ENCODE results near the gene BRAP. TPM values are rescaled to one million over a fixed set of nuclear protein-coding genes. Genes with fewer than 3 reads are reported as not detected.
A peak's percentile ranks its signal among the peaks of the same experiment; 100 is the strongest.

Gene BRAP
- total RNA-seq, 4 donors from 2014 or later: 12.9 to 18.0 (median 17.2) TPM

DNA sequence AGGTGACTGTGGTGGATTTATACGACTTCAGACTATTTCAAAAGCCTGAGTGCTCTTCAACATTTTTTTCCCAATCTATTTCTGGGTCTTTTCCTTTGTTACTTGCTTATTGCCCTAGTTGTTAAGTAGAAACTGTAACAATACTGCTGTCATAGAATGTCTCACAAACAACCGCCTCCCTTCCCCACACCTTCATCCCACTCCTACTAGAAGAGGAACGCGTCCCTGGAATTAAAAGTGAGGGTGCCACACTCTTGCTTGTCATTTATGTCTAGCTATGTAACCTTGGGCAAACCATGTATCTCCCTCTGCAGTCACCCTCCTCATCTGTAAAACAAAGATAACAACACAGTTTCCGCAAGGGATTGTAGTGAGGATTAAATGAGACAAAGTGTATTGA, 8.6 kb downstream of the BRAP start:
- H3K27ac ChIP-seq: no peak overlapping the region
- H3K36me3 ChIP-seq: peaks cover 0 to 96% (median 2%) of the 10 kb centered on the region in 3 donors
- TF ChIP-seq POLR2A (IDR thresholded peaks at IDR 0.05): no peak
- TF ChIP-seq, protein P1, sequence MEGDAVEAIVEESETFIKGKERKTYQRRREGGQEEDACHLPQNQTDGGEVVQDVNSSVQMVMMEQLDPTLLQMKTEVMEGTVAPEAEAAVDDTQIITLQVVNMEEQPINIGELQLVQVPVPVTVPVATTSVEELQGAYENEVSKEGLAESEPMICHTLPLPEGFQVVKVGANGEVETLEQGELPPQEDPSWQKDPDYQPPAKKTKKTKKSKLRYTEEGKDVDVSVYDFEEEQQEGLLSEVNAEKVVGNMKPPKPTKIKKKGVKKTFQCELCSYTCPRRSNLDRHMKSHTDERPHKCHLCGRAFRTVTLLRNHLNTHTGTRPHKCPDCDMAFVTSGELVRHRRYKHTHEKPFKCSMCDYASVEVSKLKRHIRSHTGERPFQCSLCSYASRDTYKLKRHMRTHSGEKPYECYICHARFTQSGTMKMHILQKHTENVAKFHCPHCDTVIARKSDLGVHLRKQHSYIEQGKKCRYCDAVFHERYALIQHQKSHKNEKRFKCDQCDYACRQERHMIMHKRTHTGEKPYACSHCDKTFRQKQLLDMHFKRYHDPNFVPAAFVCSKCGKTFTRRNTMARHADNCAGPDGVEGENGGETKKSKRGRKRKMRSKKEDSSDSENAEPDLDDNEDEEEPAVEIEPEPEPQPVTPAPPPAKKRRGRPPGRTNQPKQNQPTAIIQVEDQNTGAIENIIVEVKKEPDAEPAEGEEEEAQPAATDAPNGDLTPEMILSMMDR (IDR thresholded peaks at IDR 0.05): no peak
- no peak for TF ChIP-seq EP300 (IDR thresholded peaks at IDR 0.05)

DNA sequence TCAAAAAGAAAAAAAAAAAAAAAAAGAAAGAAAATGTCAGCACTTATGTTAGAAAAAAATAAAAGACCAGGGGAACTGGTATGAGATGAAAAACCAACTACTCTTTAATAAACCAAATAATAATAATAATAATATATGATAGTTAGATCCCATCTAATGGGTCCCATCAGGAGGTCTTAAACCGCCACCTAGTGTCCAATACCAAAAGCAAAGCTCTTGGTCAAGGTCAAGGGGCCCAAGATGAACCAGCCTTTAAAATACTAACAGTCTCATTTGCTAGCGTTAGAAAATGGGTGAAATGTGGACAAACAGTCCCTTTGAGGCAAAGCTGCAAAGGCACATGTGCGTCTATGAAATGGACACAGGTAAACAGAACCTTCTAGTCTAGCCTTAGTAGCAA, 12.3 kb downstream of the BRAP start:
- no peak overlapping the region for H3K27ac ChIP-seq
- TF ChIP-seq, protein P1 (IDR thresholded peaks at IDR 0.05): peak in 2 of 5 experiments; percentile 23 to 29
- no peak for TF ChIP-seq EP300 (IDR thresholded peaks at IDR 0.05)
- no peaks in the 10 kb centered on the region for H3K9me3 ChIP-seq
- DNase-seq (ENCODE audit: low spot score in 2 of 2): no peak
- H3K36me3 ChIP-seq: peaks cover 0 to 93% (median 17%) of the 10 kb centered on the region in 3 donors
- H3K27me3 ChIP-seq: no peaks in the 10 kb centered on the region
- H3K4me1 ChIP-seq: no peaks in the 10 kb centered on the region
- H3K4me3 ChIP-seq: no peak overlapping the region
- 73 to 86% methylated on average over 3 of the region's 3 CpGs for WGBS, 2 donors

More for the DNA sequence above, 8.6 kb downstream of the BRAP start:
- Histone ChIP-seq H3K27me3 (no peaks in the 10 kb centered on the region), H3K4me1 (no peaks in the 10 kb centered on the region), H3K4me3 (no peak overlapping the region), H3K9me3 (no peaks in the 10 kb centered on the region)
- 95% methylated on average over 5 of the region's 5 CpGs for WGBS, 2 donors
- DNase-seq (ENCODE audit: low spot score in 2 of 2): no peak

DNA sequence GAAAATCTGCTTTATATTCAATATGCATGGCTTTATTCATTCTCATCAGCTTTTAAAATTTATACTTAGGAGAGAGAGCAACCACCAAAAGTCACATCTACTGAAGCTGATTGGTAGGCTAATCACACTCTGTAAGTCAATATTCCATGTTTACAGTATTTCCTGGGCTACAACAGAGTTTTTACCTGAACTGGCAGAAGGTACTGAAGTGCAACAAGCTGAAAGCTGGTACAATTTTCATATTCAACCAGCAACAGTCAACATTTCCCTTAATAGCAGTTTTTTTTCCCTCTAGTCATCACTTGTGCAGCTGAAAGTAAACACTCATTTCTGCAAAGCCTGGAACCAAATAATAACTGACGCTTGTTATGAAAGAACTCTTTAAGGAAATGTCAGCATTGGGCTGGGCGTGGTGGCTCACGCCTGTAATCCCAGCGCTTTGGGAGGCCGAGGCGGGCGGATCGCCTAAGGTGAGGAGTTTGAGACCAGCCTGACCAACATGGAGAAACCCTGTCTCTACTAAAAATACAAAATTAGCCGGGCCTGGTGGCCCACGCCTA, 12.9 kb downstream of the BRAP start:
- Histone ChIP-seq H3K9me3 (no peaks in the 10 kb centered on the region), H3K27ac (no peak overlapping the region), H3K36me3 (peaks cover 0 to 92% (median 17%) of the 10 kb centered on the region in 3 donors), H3K4me1 (no peaks in the 10 kb centered on the region), H3K4me3 (no peak overlapping the region), H3K27me3 (no peaks in the 10 kb centered on the region)
- DNase-seq (ENCODE audit: low spot score in 2 of 2): no peak
- TF ChIP-seq, protein P1 (IDR thresholded peaks at IDR 0.05): no peak
- TF ChIP-seq EP300 (IDR thresholded peaks at IDR 0.05) (no peak), POLR2A (IDR thresholded peaks at IDR 0.05) (no peak)
- WGBS, 2 donors: 90 to 92% methylated on average over 10 of the region's 10 CpGs

DNA sequence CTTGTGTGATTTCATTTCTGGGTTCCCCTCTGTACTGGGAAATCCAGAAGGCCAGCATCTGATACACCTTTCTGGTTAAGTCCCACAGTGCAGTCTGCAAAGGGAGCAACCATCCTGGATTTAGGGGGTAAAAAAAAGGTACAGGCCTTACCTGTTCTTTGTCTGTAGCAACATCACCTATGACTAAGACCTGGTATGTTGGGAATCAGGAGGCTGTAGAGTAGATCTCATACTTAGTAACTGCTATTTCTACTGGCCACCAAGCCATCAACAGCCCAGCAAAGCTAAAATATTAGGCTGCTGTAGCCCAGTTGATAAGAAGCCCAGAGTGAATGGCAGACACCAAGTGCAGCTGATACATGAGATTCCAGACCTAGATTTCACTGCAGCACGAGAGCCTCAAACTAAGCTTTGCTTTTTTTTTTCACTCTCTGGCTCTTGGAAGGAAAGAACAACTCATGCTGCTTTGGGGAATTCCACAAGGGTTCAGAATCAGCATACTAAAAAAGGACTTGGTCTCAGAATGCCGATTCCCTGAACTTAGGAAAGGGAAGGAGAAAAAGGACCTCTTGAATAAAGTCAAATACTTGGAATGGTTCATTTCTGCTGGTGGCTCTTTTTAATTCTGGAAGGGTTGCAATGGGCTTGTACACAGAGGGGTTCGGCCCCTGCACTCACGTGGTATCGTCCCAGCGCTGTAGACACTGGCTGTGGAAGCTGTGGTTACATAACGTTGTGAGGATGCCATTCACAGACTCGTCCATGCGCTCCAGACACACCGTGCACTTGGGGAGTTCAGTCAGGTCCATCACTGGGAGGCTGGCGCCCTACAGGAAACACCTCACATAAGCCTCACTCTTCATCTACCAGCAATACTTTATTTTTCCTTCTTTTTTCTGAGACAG, 20.5 kb downstream of the BRAP start:
- H3K27ac ChIP-seq: no peak overlapping the region
- no peaks in the 10 kb centered on the region for H3K27me3 ChIP-seq
- no peak for DNase-seq (ENCODE audit: low spot score in 2 of 2)
- H3K36me3 ChIP-seq: peaks cover 0 to 94% (median 17%) of the 10 kb centered on the region in 3 donors
- no peak overlapping the region for H3K4me3 ChIP-seq
- TF ChIP-seq EP300 (IDR thresholded peaks at IDR 0.05): no peak
- TF ChIP-seq POLR2A (IDR thresholded peaks at IDR 0.05): no peak
- WGBS, 2 donors: 78 to 84% methylated on average over 11 of the region's 11 CpGs
- no peaks in the 10 kb centered on the region for H3K9me3 ChIP-seq
- H3K4me1 ChIP-seq: no peaks in the 10 kb centered on the region

DNA sequence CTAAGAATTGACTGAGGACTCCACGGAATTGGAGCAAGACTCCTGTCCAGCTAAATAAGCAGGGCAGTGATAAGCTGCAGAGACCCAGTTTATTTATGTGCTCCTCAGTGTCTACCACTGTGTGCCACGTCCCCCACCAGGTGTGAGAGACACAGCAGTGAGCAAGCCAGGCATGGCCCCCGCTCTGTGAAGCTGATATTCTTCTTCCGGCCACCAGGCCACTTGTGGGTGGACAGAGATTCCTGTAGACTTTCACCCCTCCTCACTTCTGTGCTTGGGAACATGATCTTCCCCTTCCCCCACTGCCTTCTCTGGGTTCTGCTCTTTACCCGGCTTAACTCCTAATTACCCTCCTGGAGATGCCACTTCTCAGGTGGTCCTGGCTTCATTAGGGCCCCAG, 21.3 kb downstream of the BRAP start:
- H3K9me3 ChIP-seq: no peaks in the 10 kb centered on the region
- H3K27me3 ChIP-seq: no peaks in the 10 kb centered on the region
- no peaks in the 10 kb centered on the region for H3K4me1 ChIP-seq
- no peak for TF ChIP-seq POLR2A (IDR thresholded peaks at IDR 0.05)
- TF ChIP-seq, protein P1 (IDR thresholded peaks at IDR 0.05): no peak
- TF ChIP-seq EP300 (IDR thresholded peaks at IDR 0.05): no peak
- WGBS, 2 donors: 82 to 87% methylated on average over 5 of the region's 5 CpGs
- DNase-seq (ENCODE audit: low spot score in 2 of 2): no peak
- H3K36me3 ChIP-seq: peaks cover 0 to 94% (median 10%) of the 10 kb centered on the region in 3 donors
- H3K4me3 ChIP-seq: no peak overlapping the region
- no peak overlapping the region for H3K27ac ChIP-seq

Data from tibial nerve (tissue), 4 donors.